Cardiac muscle cell (in vitro differentiated cells and primary cell): ENCODE measurements around the gene CDC42. TPM values are rescaled to one million over a fixed set of nuclear protein-coding genes. Genes with fewer than 3 reads are reported as not detected.

Source experiments
- DNase-seq, 2 donors: peaks; one replicate each; pipeline versions ENCODE4 v3.0.0 to v3.0.0-alpha.2; 2010 to 2017; ENCODE audit warnings: low read depth in 1 of 2, low spot score in 1 of 2
- H3K27ac ChIP-seq: fragments of 200-600 bp; sonication (generic); 2 replicates; pipeline ENCODE4 v1.5.1; 2016
- H3K27me3 ChIP-seq: fragments of 200-600 bp; sonication (generic); 2 replicates; pipeline ENCODE4 v1.6.0; 2016; ENCODE audit warnings: control low read depth
- H3K36me3 ChIP-seq: fragments of 200-600 bp; sonication (generic); 2 replicates; pipeline ENCODE4 v1.5.1; 2016; ENCODE audit warnings: control low read depth
- H3K4me1 ChIP-seq: fragments of 200-600 bp; sonication (generic); 2 replicates; pipeline ENCODE4 v1.8.1; 2017; ENCODE audit warnings: low read depth, mild to moderate bottlenecking, mixed run types
- H3K4me3 ChIP-seq: fragments of 200-600 bp; sonication (generic); 2 replicates; pipeline ENCODE4 v1.5.1; 2016; ENCODE audit warnings: mild to moderate bottlenecking
- H3K9me3 ChIP-seq: fragments of 200-600 bp; sonication (generic); 2 replicates; pipeline ENCODE4 v1.5.1; 2017; ENCODE audit warnings: low read depth, mild to moderate bottlenecking, control low read depth
- CTCF ChIP-seq: IDR thresholded peaks from 2 replicates; pipeline ENCODE4 v1.5.1; 2012; ENCODE audit warnings: low read depth, mild to moderate bottlenecking, low read length
- polyA plus RNA-seq: library from polyadenylated mRNA; unstranded; fragments of >200 nt; fragmentation: Nextera tagmentation; extraction: Ambion mirVana; gene quantifications from 2 replicates; pipeline ENCODE4 v1.2.1, GENCODE V29; 2016
- total RNA-seq: library from RNA; depleted of rRNA; stranded (reverse); fragments of >200 nt; gene quantifications from 2 replicates; pipeline ENCODE4 v1.2.3, GENCODE V29; 2016

The CDC42 gene
- total and polyA plus RNA-seq, 2 experiments from 2014 or later: 72.0 to 140 TPM

GRCh38 chr1:22111115-22111514, 58.6 kb downstream of the CDC42 start:
- DNase-seq: no peak
- no peaks in the 10 kb centered on the region for H3K27me3 ChIP-seq
- no peak overlapping the region for H3K4me3 ChIP-seq
- H3K36me3 ChIP-seq: no peaks in the 10 kb centered on the region
- no peak for TF ChIP-seq CTCF
- no peaks in the 10 kb centered on the region for H3K9me3 ChIP-seq
- H3K27ac ChIP-seq: no peak overlapping the region
- H3K4me1 ChIP-seq: peaks cover 26% of the 10 kb centered on the region

GRCh38 chr1:22111620-22112019, 59.1 kb downstream of the CDC42 start:
- H3K27me3 ChIP-seq: no peaks in the 10 kb centered on the region
- no peaks in the 10 kb centered on the region for H3K9me3 ChIP-seq
- H3K4me1 ChIP-seq: peaks cover 26% of the 10 kb centered on the region
- DNase-seq: peak in 1 of 2 donors; percentile 65
- no peak overlapping the region for H3K4me3 ChIP-seq
- no peaks in the 10 kb centered on the region for H3K36me3 ChIP-seq
- peak overlapping the region; percentile 59 for H3K27ac ChIP-seq
- TF ChIP-seq CTCF: no peak

- Histone ChIP-seq H3K4me3 (no peak overlapping the region), H3K36me3 (no peaks in the 10 kb centered on the region), H3K9me3 (no peaks in the 10 kb centered on the region), H3K27ac (peak overlapping the region; percentile 59), H3K27me3 (no peaks in the 10 kb centered on the region), H3K4me1 (peaks cover 26% of the 10 kb centered on the region)
- no peak for TF ChIP-seq CTCF
- DNase-seq: peak in 1 of 2 donors; percentile 62
These were observed 60.0 kb downstream of the CDC42 start for GRCh38 chr1:22112554-22112953.

- Histone ChIP-seq H3K4me3 (no peak overlapping the region), H3K36me3 (no peaks in the 10 kb centered on the region), H3K9me3 (no peaks in the 10 kb centered on the region), H3K27ac (peak overlapping the region; percentile 77), H3K27me3 (no peaks in the 10 kb centered on the region), H3K4me1 (peaks cover 26% of the 10 kb centered on the region)
- DNase-seq: peak; percentile 63 to 90
- TF ChIP-seq CTCF: no peak
These were observed 61.8 kb downstream of the CDC42 start for GRCh38 chr1:22114083-22115012.

- Histone ChIP-seq H3K9me3 (no peaks in the 10 kb centered on the region), H3K36me3 (no peaks in the 10 kb centered on the region), H3K27ac (peak overlapping the region; percentile 77), H3K4me1 (peaks cover 26% of the 10 kb centered on the region), H3K4me3 (no peak overlapping the region), H3K27me3 (no peaks in the 10 kb centered on the region)
- no peak for TF ChIP-seq CTCF
- no peak for DNase-seq
These were observed 62.8 kb downstream of the CDC42 start for GRCh38 chr1:22115286-22115685.
